Neural cell (in vitro differentiated cells): Measurements from ENCODE around the gene RNPEPL1.

Experiments used
- EZH2 ChIP-seq: fragments of 200-600, 300-800 bp; shearing (Covaris generic), sonication (generic); IDR thresholded peaks from 2 replicates; pipeline ENCODE4 v1.6.1; 2014; ENCODE audit warnings: antibody characterized with exemption, low read length, borderline replicate concordance, mild to moderate bottlenecking; ENCODE audit not compliant: insufficient read depth, poor library complexity, severe bottlenecking
- TF ChIP-seq, protein P1 (sequence below): fragments of 450-650 bp; IDR thresholded peaks from 2 replicates; pipeline ENCODE4 v1.5.1; 2014; ENCODE audit warnings: antibody characterized with exemption, mild to moderate bottlenecking, moderate library complexity; ENCODE audit not compliant: poor library complexity, severe bottlenecking

DNA sequence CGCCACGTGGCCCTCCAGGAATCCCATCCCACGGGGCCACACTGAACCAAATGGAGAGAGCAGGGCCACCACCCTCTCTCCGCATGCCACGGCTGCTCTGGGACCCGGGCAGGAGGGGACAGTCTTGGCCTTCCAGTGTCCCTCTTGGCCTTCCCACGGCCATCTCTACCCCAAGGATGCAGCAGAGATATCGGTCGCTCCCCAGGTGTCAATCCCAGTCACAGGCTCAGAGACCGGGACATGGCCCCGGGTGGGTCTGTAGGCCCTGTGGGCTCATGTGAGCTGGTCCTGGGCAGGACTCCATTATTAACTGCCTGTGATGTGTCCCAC lies 33.5 kb downstream of the RNPEPL1 start:
- TF ChIP-seq, protein P1, sequence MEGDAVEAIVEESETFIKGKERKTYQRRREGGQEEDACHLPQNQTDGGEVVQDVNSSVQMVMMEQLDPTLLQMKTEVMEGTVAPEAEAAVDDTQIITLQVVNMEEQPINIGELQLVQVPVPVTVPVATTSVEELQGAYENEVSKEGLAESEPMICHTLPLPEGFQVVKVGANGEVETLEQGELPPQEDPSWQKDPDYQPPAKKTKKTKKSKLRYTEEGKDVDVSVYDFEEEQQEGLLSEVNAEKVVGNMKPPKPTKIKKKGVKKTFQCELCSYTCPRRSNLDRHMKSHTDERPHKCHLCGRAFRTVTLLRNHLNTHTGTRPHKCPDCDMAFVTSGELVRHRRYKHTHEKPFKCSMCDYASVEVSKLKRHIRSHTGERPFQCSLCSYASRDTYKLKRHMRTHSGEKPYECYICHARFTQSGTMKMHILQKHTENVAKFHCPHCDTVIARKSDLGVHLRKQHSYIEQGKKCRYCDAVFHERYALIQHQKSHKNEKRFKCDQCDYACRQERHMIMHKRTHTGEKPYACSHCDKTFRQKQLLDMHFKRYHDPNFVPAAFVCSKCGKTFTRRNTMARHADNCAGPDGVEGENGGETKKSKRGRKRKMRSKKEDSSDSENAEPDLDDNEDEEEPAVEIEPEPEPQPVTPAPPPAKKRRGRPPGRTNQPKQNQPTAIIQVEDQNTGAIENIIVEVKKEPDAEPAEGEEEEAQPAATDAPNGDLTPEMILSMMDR, result no peak
- no peak for TF ChIP-seq EZH2
